Liver (tissue), 9 donors: Measurements from ENCODE around the gene SH2D5. TPM values are rescaled to one million over a fixed set of nuclear protein-coding genes. Genes with fewer than 3 reads are reported as not detected.
"Not testable (repeated sequence)": the region's sequence is repeated elsewhere in the genome, so short reads cannot be mapped to it uniquely, and the experiment has no call there.

ENCODE experiments used
- DNase-seq: peaks from one replicate; pipeline ENCODE4 v3.0.0-alpha.2; 2017; ENCODE audit warnings: low spot score
- H3K27ac ChIP-seq, 2 donors: one replicate each; pipeline ENCODE4 v1.7.0; 2013; ENCODE audit warnings: inconsistent platforms in 2 of 2, low read length in 2 of 2, control low read depth in 1 of 2, low read depth in 1 of 2, mild to moderate bottlenecking in 1 of 2
- H3K27me3 ChIP-seq, 4 donors: one replicate each; pipeline versions ENCODE4 v1.6.1 to v1.7.0; 2013; ENCODE audit warnings: low read length in 3 of 4, inconsistent platforms in 1 of 4, mild to moderate bottlenecking in 1 of 4, moderate library complexity in 1 of 4; ENCODE audit not compliant: control insufficient read depth in 4 of 4, insufficient read depth in 4 of 4
- H3K36me3 ChIP-seq, 4 donors: one replicate each; pipeline versions ENCODE4 v1.6.1 to v1.7.0; 2013; ENCODE audit warnings: low read length in 3 of 4, mild to moderate bottlenecking in 3 of 4, low read depth in 1 of 4, moderate library complexity in 1 of 4; ENCODE audit not compliant: control insufficient read depth in 4 of 4, insufficient read depth in 3 of 4
- H3K4me1 ChIP-seq, 4 donors: one replicate each; pipeline versions ENCODE4 v1.6.1 to v1.7.0; 2013; ENCODE audit warnings: low read length in 3 of 4, mild to moderate bottlenecking in 3 of 4, moderate library complexity in 1 of 4; ENCODE audit not compliant: control insufficient read depth in 4 of 4, insufficient read depth in 4 of 4
- H3K4me3 ChIP-seq, 3 donors: one replicate each; pipeline versions ENCODE4 v1.6.1 to v1.7.0; 2013; ENCODE audit warnings: low read length in 3 of 3, control low read depth in 1 of 3, low read depth in 1 of 3, mild to moderate bottlenecking in 1 of 3
- H3K9ac ChIP-seq, 2 donors: one replicate each; pipeline ENCODE4 v1.7.0; 2013; ENCODE audit warnings: low read length in 2 of 2, mild to moderate bottlenecking in 2 of 2, moderate library complexity in 2 of 2, control low read depth in 1 of 2, low read depth in 1 of 2
- H3K9me3 ChIP-seq, 4 donors: one replicate each; pipeline versions ENCODE4 v1.6.1 to v1.7.0; 2013; ENCODE audit warnings: low read length in 3 of 4; ENCODE audit not compliant: control insufficient read depth in 4 of 4
- EGR1 ChIP-seq, 2 donors: IDR thresholded peaks; 2 replicates each; pipeline ENCODE4 v1.6.1; 2016 to 2018; ENCODE audit warnings: antibody characterized with exemption in 2 of 2, low read depth in 2 of 2
- FOXA1 ChIP-seq: IDR thresholded peaks from 2 replicates; pipeline ENCODE4 v1.6.1; 2016; ENCODE audit warnings: antibody characterized with exemption
- FOXA2 ChIP-seq: IDR thresholded peaks from 2 replicates; pipeline ENCODE4 v1.6.1; 2016; ENCODE audit warnings: antibody characterized with exemption
- GABPA ChIP-seq, 2 donors: IDR thresholded peaks in 1 of 2; conservative IDR thresholded peaks in 1 of 2; 2 replicates each; pipeline ENCODE4 v1.6.1; 2016; ENCODE audit warnings: antibody characterized with exemption in 2 of 2, mild to moderate bottlenecking in 1 of 2, moderate library complexity in 1 of 2
- HNF4A ChIP-seq, 2 donors: conservative IDR thresholded peaks; 2 replicates each; pipeline ENCODE4 v1.6.1; 2016; ENCODE audit warnings: antibody characterized with exemption in 2 of 2, mild to moderate bottlenecking in 2 of 2
- HNF4G ChIP-seq: IDR thresholded peaks from 2 replicates; pipeline ENCODE4 v1.6.1; 2016; ENCODE audit warnings: antibody characterized with exemption
- JUND ChIP-seq, 2 donors: IDR thresholded peaks; 2 replicates each; pipeline ENCODE4 v1.6.1; 2016; ENCODE audit warnings: antibody characterized with exemption in 2 of 2
- NR2F2 ChIP-seq: IDR thresholded peaks from 2 replicates; pipeline ENCODE4 v1.6.1; 2016; ENCODE audit warnings: antibody characterized with exemption
- RXRA ChIP-seq, 2 donors: IDR thresholded peaks; 2 replicates each; pipeline ENCODE4 v1.6.1; 2017 to 2018; ENCODE audit warnings: antibody characterized with exemption in 2 of 2, mild to moderate bottlenecking in 1 of 2
- TAF1 ChIP-seq: conservative IDR thresholded peaks from 2 replicates; pipeline ENCODE4 v1.6.1; 2016; ENCODE audit warnings: antibody characterized with exemption, mild to moderate bottlenecking
- YY1 ChIP-seq: IDR thresholded peaks from 2 replicates; pipeline ENCODE4 v1.6.1; 2016; ENCODE audit warnings: antibody characterized with exemption, mild to moderate bottlenecking
- WGBS: extraction: QIAGEN DNeasy Blood & Tissue Kit; methylation state at CpG from one replicate; pipeline ENCODE4 v1.1.7; 2013; 5-methylcytosine and 5-hydroxymethylcytosine counted together
- polyA plus RNA-seq, 2 donors: library from polyadenylated mRNA; stranded (reverse) in 1 of 2; unstranded in 1 of 2; fragments of 200-250 nt in 1 of 2; fragments of >200 nt in 1 of 2; fragmentation: Nextera tagmentation in 1 of 2; extraction: Ambion mirVana in 1 of 2; gene quantifications; one replicate each; pipeline versions ENCODE4 v1.2.1 to v1.2.3, GENCODE V29; 2013 to 2015
- total RNA-seq, 2 donors: library from RNA; depleted of rRNA; stranded (reverse); fragments of >200 nt; gene quantifications; one replicate each; pipeline ENCODE4 v1.2.3, GENCODE V29; 2014
- TF ChIP-seq, protein P1 (sequence below): IDR thresholded peaks from 2 replicates; pipeline ENCODE4 v1.6.1; 2016; ENCODE audit warnings: antibody characterized with exemption
- TF ChIP-seq, protein P2 (sequence below): IDR thresholded peaks from 2 replicates; pipeline ENCODE4 v1.6.1; 2016; ENCODE audit warnings: antibody characterized with exemption
- donor health status: healthy.
- donor health status: healthy.
- donor health status: healthy.
- donor health status: healthy.
- donor health status: healthy.

The SH2D5 gene
- total and polyA plus RNA-seq, 4 donors, result 0.05 TPM; not detected in 3

DNA sequence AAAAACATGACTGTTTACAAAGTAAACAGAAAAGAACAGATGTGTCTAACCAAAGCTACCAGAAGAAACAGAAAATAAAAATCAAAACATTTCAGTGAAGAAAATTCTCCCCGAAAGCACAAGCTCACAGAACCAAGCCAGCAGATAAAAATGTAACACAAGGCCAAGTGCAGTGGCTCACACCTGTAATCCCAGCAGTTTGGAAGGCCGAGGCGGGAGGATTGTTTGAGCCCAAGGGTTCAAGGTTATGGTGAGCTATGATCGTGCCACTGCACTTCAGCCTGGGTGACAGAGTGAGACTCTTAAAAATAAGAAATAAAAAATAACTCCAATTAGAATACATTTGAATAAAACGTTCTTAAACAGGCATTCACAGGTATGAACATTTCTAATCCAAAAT lies 52.2 kb downstream of the SH2D5 start:
- TF ChIP-seq HNF4A (conservative IDR thresholded peaks at IDR 0.05), result peak; percentile 36 to 42
- TF ChIP-seq TAF1, result no peak
- no peak overlapping the region for H3K27ac ChIP-seq
- H3K9me3 ChIP-seq, result no peaks in the 10 kb centered on the region
- no peaks in the 10 kb centered on the region for H3K36me3 ChIP-seq
- 41% methylated on average over 5 of the region's 5 CpGs for WGBS
- no peak for DNase-seq
- H3K27me3 ChIP-seq, result no peaks in the 10 kb centered on the region
- H3K9ac ChIP-seq, result peak overlapping the region in 1 of 2 donors; percentile 53
- peaks cover 0 to 7% (median 4%) of the 10 kb centered on the region in 4 donors for H3K4me1 ChIP-seq
- no peak overlapping the region for H3K4me3 ChIP-seq

DNA sequence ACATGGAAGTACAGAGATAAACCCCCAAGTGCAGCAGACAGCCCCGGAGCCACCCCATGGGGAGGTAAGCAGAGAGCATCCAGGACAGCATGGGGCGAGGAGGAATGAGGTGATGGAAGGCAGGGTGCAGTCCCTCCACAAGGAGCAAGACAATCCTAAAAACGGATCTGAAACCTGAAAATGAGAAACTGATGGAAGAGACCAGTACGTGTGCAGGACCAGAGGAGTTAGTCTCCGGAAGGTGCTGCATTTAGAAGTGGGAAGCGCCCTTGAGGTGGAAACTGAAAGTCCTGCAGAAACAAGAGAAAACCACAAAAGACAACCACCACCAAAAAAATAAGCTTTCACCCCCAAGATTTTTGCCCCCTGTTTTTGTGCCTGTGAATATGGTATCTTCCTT lies 53.9 kb downstream of the SH2D5 start:
- 82% methylated on average over 6 of the region's 6 CpGs for WGBS
- TF ChIP-seq GABPA (IDR thresholded peaks at IDR 0.05 in 1 of 2, conservative IDR thresholded peaks at IDR 0.05 in 1 of 2), result no peak
- no peak for TF ChIP-seq JUND (IDR thresholded peaks at IDR 0.05)
- TF ChIP-seq EGR1 (IDR thresholded peaks at IDR 0.05; ENCODE audit: low read depth in 2 of 2), result no peak
- no peak for TF ChIP-seq NR2F2
- no peak for TF ChIP-seq FOXA2
- TF ChIP-seq YY1, result no peak
- no peak for TF ChIP-seq HNF4G
- no peak for TF ChIP-seq RXRA (IDR thresholded peaks at IDR 0.05)
- TF ChIP-seq, protein P1, sequence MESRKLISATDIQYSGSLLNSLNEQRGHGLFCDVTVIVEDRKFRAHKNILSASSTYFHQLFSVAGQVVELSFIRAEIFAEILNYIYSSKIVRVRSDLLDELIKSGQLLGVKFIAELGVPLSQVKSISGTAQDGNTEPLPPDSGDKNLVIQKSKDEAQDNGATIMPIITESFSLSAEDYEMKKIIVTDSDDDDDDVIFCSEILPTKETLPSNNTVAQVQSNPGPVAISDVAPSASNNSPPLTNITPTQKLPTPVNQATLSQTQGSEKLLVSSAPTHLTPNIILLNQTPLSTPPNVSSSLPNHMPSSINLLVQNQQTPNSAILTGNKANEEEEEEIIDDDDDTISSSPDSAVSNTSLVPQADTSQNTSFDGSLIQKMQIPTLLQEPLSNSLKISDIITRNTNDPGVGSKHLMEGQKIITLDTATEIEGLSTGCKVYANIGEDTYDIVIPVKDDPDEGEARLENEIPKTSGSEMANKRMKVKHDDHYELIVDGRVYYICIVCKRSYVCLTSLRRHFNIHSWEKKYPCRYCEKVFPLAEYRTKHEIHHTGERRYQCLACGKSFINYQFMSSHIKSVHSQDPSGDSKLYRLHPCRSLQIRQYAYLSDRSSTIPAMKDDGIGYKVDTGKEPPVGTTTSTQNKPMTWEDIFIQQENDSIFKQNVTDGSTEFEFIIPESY, result no peak
- no peaks in the 10 kb centered on the region for H3K9me3 ChIP-seq
- no peaks in the 10 kb centered on the region for H3K27me3 ChIP-seq
- no peak overlapping the region for H3K9ac ChIP-seq
- no peaks in the 10 kb centered on the region for H3K36me3 ChIP-seq
- H3K4me3 ChIP-seq, result no peak overlapping the region
- peaks cover 0 to 7% (median 4%) of the 10 kb centered on the region in 4 donors for H3K4me1 ChIP-seq
- DNase-seq, result no peak
- H3K27ac ChIP-seq, result no peak overlapping the region

DNA sequence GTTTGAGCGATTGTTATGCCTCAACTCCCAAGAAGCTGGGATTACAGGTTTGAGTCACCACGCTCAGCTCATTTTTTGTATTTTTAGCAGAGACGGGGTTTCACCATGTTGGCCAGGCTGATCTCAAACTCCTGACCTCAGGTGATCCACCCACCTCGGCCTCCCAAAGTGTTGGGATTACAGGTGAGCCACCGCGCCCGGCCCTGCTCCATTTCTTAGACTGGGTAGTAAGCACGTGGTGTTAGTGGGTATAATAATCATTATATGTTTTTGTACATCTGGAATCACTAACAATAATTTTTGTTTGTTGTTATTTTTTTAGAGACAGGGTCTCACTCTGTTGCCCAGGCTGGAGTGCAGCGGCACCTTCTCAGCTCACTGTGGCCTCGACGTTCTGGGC lies 58.9 kb downstream of the SH2D5 start:
- H3K4me1 ChIP-seq, H3K9ac ChIP-seq, H3K36me3 ChIP-seq, H3K27me3 ChIP-seq, DNase-seq, H3K27ac ChIP-seq, H3K9me3 ChIP-seq, H3K4me3 ChIP-seq: not testable (repeated sequence)
- 91% methylated on average over 11 of the region's 11 CpGs for WGBS

DNA sequence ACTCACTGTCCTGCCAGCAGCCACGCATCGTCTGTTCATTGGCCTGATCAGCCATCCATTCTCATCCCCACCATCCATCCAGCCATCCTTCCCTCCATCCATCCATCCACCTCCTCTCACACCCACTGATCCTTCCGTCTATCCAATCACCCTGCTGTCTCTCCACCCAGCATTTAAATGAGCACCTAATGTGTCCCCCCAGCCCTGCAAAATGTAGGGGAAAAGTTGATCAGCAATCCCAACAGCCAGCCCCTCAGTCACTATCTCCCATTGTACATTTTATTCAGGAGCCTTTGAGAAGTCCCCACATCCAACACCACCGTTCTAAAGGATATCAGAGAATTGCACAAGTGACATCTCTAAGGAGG lies 60.3 kb downstream of the SH2D5 start:
- DNase-seq, result no peak
- Histone ChIP-seq H3K9ac (no peak overlapping the region), H3K36me3 (no peaks in the 10 kb centered on the region), H3K27ac (no peak overlapping the region), H3K27me3 (no peaks in the 10 kb centered on the region), H3K4me1 (no peaks in the 10 kb centered on the region), H3K9me3 (no peaks in the 10 kb centered on the region), H3K4me3 (no peak overlapping the region)
- 83% methylated on average over 4 of the region's 4 CpGs for WGBS
- TF ChIP-seq HNF4A (conservative IDR thresholded peaks at IDR 0.05), result no peak
- TF ChIP-seq HNF4G, result no peak
- TF ChIP-seq TAF1, result no peak
- no peak for TF ChIP-seq EGR1 (IDR thresholded peaks at IDR 0.05; ENCODE audit: low read depth in 2 of 2)
- no peak for TF ChIP-seq FOXA1
- TF ChIP-seq, protein P2, sequence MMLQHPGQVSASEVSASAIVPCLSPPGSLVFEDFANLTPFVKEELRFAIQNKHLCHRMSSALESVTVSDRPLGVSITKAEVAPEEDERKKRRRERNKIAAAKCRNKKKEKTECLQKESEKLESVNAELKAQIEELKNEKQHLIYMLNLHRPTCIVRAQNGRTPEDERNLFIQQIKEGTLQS, result no peak
- no peak for TF ChIP-seq RXRA (IDR thresholded peaks at IDR 0.05)
